GM12878 (cell line): ENCODE data around the gene ATG9A. TPM values are rescaled to one million over a fixed set of nuclear protein-coding genes. Genes with fewer than 3 reads are reported as not detected.
A peak's percentile ranks its signal among the peaks of the same experiment; 100 is the strongest.

Experiments
- BACH1 ChIP-seq: fragments of 450-650 bp; IDR thresholded peaks from 2 replicates; pipeline ENCODE4 v1.6.1; 2017; ENCODE audit warnings: mild to moderate bottlenecking, borderline replicate concordance
- CBFB ChIP-seq: IDR thresholded peaks from 2 replicates; pipeline ENCODE4 v1.6.1; 2016; ENCODE audit warnings: antibody characterized with exemption, low read depth
- CHD4 ChIP-seq: fragments of 200-600 bp; sonication (generic); IDR thresholded peaks from 2 replicates; pipeline ENCODE4 v1.6.1; 2016; ENCODE audit warnings: mild to moderate bottlenecking
- DPF2 ChIP-seq: fragments of 450-650 bp; IDR thresholded peaks from 2 replicates; pipeline ENCODE4 v1.6.1; 2017; ENCODE audit warnings: mild to moderate bottlenecking
- EGR1 ChIP-seq, 2 experiments: IDR thresholded peaks; 1 replicate in 1 of 2; 2 replicates in 1 of 2; pipeline ENCODE4 v1.6.1; 2011 to 2012; ENCODE audit warnings: low read depth in 2 of 2, low read length in 2 of 2, borderline replicate concordance in 1 of 2, mild to moderate bottlenecking in 1 of 2, moderate library complexity in 1 of 2
- FOS ChIP-seq: IDR thresholded peaks from 3 replicates; pipeline ENCODE4 v1.6.1; 2011; ENCODE audit warnings: borderline replicate concordance; ENCODE audit not compliant: insufficient read length; ENCODE audit errors: extremely low read depth
- GABPA ChIP-seq: IDR thresholded peaks from 2 replicates; pipeline ENCODE4 v1.6.1; 2014; ENCODE audit warnings: antibody characterized with exemption, low read depth, mild to moderate bottlenecking, inconsistent platforms
- GATAD2B ChIP-seq: fragments of 450-650 bp; conservative IDR thresholded peaks from 2 replicates; pipeline ENCODE4 v1.6.1; 2017; ENCODE audit warnings: low read depth, mild to moderate bottlenecking, moderate library complexity
- HDAC2 ChIP-seq: fragments of 200-600 bp; sonication (generic); IDR thresholded peaks from 2 replicates; pipeline ENCODE4 v1.6.1; 2017
- IKZF1 ChIP-seq: fragments of 450-650 bp; conservative IDR thresholded peaks from 2 replicates; pipeline ENCODE4 v1.6.1; 2017; ENCODE audit warnings: antibody characterized with exemption, mild to moderate bottlenecking
- JUND ChIP-seq: IDR thresholded peaks from 2 replicates; pipeline ENCODE4 v1.6.1; 2012; ENCODE audit warnings: low read depth, mild to moderate bottlenecking, low read length, improper control_type of control experiment, moderate library complexity
- NFYA ChIP-seq: IDR thresholded peaks from 2 replicates; pipeline ENCODE4 v1.6.1; 2011; ENCODE audit warnings: low read depth, mild to moderate bottlenecking, low read length, improper control_type of control experiment, borderline replicate concordance
- PAX5 ChIP-seq: IDR thresholded peaks from 2 replicates; pipeline ENCODE4 v1.6.1; 2011; ENCODE audit warnings: low read depth, low read length, borderline replicate concordance
- PML ChIP-seq: IDR thresholded peaks from 2 replicates; pipeline ENCODE4 v1.6.1; 2012; ENCODE audit warnings: low read length, inconsistent platforms
- RELA ChIP-seq: fragments of 450-650 bp; IDR thresholded peaks from 2 replicates; pipeline ENCODE4 v1.8.0; 2014; ENCODE audit warnings: borderline replicate concordance; ENCODE audit not compliant: partially characterized antibody
- RUNX3 ChIP-seq: IDR thresholded peaks from 2 replicates; pipeline ENCODE4 v1.6.1; 2012; ENCODE audit warnings: low read length, inconsistent platforms
- SMARCA5 ChIP-seq: fragments of 450-650 bp; IDR thresholded peaks from 2 replicates; pipeline ENCODE4 v1.6.1; 2017; ENCODE audit warnings: mild to moderate bottlenecking
- TARDBP ChIP-seq: IDR thresholded peaks from 2 replicates; pipeline ENCODE4 v1.6.1; 2016; ENCODE audit warnings: borderline replicate concordance
- YY1 ChIP-seq: IDR thresholded peaks from 2 replicates; pipeline ENCODE4 v1.6.1; 2011; ENCODE audit warnings: low read depth, mild to moderate bottlenecking, low read length
- ZBED1 ChIP-seq: IDR thresholded peaks from 2 replicates; pipeline ENCODE4 v1.6.1; 2016; ENCODE audit warnings: borderline replicate concordance
- ZNF384 ChIP-seq: IDR thresholded peaks from 2 replicates; pipeline ENCODE4 v1.6.1; 2012; ENCODE audit warnings: low read depth, mild to moderate bottlenecking, low read length, improper control_type of control experiment, borderline replicate concordance
- polyA plus RNA-seq, 11 experiments: library from polyadenylated mRNA; depleted of rRNA in 4 of 11; unstranded in 6 of 11; stranded (reverse) in 5 of 11; fragments of >200 nt; fragmentation: Nextera tagmentation in 4 of 11; fragmentation: Illumina TruSeq in 1 of 11; extraction: Ambion mirVana in 4 of 11; extraction: Trizol in 1 of 11; gene quantifications; 1 replicate in 1 of 11; 2 replicates in 10 of 11; pipeline versions ENCODE4 v1.2.1 to v1.2.3, GENCODE V29; 2011 to 2016; ENCODE audit warnings: inconsistent platforms in 2 of 11, missing spikeins in 2 of 11, low read depth in 1 of 11
- total RNA-seq, 4 experiments: library from RNA; depleted of rRNA in 3 of 4; stranded (reverse); fragments of >200 nt in 3 of 4; fragmentation: Illumina TruSeq in 1 of 4; extraction: Trizol in 1 of 4; gene quantifications; 2 replicates each; pipeline versions ENCODE4 v1.2.1 to v1.2.3, GENCODE V29; 2013 to 2021
- TF ChIP-seq, protein P1 (sequence below): fragments of 450-650 bp; IDR thresholded peaks from 2 replicates; pipeline ENCODE4 v1.6.1; 2016; ENCODE audit warnings: mild to moderate bottlenecking
- TF ChIP-seq, protein P2 (sequence below): IDR thresholded peaks from 2 replicates; pipeline ENCODE4 v1.6.1; 2011; ENCODE audit warnings: borderline replicate concordance, low read depth, mild to moderate bottlenecking, moderate library complexity, mixed read lengths, low read length; ENCODE audit not compliant: insufficient read depth; ENCODE audit errors: extremely low read length
- TF ChIP-seq, protein P3 (sequence below): fragments of 450-650 bp; IDR thresholded peaks from 2 replicates; pipeline ENCODE4 v1.6.1; 2017; ENCODE audit warnings: mild to moderate bottlenecking
- TF ChIP-seq, protein P4 (sequence below): IDR thresholded peaks from 2 replicates; pipeline ENCODE4 v1.6.1; 2011; ENCODE audit warnings: low read depth, mild to moderate bottlenecking, low read length, moderate library complexity, borderline replicate concordance; ENCODE audit errors: extremely low read depth

ATG9A gene
- total and polyA plus RNA-seq, 10 of the 15 experiments (the other 5 are each of a cell fraction or from before 2014, with no cell fraction given), result 0.16 to 37.5 (median 14.6) TPM; not detected in 1

DNA sequence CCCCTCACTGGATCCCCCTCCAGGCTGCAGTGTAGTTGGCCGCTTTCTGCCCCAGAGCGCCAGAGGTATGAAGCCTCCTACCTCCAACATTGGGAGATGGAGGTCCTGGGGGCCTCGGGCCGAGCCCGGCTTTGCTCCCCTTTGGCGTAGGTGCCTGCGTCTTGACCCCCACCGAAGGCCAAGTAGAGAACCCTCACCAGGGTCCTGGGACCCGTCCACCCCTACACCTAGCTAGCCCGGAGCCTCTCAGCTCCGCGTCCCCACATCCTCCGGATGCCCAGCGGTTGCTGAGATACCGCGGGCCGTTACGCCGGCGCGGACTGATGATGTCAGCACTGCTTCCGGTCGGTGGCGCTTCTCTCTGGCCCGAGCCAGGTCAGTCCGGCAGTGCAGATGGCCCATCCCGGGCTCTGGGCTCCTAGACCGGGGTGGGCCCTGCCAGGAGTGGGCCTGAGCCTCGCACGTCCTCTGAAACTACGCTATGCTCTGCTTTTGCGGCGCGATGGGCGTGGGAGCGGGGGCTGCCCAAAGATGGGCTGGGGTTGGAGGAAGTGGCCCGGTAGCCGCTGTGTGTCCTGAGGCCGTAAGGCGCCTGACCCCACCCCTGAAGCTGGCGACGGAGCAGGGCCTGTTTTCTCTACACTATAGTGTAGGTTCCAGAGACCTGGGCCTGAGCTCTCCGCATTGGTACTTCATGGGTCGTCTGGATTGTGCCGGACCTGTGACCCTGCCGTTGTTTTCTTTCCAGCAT is 15.9 kb upstream of the ATG9A start, which contains the start of the genes GLB1L and STK16 (continued):
- TF ChIP-seq ZNF384 (no peak), GATAD2B (peak; percentile 73), IKZF1 (peak; percentile 61), ZBED1 (no peak), CBFB (peak; percentile 76), GABPA (peak; percentile 87), EGR1 (IDR thresholded peaks at IDR 0.05; ENCODE audit: borderline replicate concordance in 1 of 2, low read depth in 2 of 2, low read length in 2 of 2) (no peak), DPF2 (peak; percentile 36; the same call in 1 of the 2 replicates), CHD4 (no peak), JUND (0 out of 2 replicates have a peak, but pooled peaks have one; percentile 36), NFYA (no peak), RELA (peak; percentile 33), YY1 (peak; percentile 39; the same call in 1 of the 2 replicates), TARDBP (no peak), FOS (no peak), BACH1 (peak; percentile 61), PAX5 (no peak), HDAC2 (no peak), RUNX3 (peak; percentile 75), PML (0 out of 2 replicates have a peak, but pooled peaks have one; percentile 60), SMARCA5 (no peak)
- TF ChIP-seq, protein P1, sequence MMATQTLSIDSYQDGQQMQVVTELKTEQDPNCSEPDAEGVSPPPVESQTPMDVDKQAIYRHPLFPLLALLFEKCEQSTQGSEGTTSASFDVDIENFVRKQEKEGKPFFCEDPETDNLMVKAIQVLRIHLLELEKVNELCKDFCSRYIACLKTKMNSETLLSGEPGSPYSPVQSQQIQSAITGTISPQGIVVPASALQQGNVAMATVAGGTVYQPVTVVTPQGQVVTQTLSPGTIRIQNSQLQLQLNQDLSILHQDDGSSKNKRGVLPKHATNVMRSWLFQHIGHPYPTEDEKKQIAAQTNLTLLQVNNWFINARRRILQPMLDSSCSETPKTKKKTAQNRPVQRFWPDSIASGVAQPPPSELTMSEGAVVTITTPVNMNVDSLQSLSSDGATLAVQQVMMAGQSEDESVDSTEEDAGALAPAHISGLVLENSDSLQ, result peak; percentile 32; the same call in 1 of the 2 replicates
- TF ChIP-seq, protein P2, sequence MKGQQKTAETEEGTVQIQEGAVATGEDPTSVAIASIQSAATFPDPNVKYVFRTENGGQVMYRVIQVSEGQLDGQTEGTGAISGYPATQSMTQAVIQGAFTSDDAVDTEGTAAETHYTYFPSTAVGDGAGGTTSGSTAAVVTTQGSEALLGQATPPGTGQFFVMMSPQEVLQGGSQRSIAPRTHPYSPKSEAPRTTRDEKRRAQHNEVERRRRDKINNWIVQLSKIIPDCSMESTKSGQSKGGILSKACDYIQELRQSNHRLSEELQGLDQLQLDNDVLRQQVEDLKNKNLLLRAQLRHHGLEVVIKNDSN, result no peak
- TF ChIP-seq, protein P3, sequence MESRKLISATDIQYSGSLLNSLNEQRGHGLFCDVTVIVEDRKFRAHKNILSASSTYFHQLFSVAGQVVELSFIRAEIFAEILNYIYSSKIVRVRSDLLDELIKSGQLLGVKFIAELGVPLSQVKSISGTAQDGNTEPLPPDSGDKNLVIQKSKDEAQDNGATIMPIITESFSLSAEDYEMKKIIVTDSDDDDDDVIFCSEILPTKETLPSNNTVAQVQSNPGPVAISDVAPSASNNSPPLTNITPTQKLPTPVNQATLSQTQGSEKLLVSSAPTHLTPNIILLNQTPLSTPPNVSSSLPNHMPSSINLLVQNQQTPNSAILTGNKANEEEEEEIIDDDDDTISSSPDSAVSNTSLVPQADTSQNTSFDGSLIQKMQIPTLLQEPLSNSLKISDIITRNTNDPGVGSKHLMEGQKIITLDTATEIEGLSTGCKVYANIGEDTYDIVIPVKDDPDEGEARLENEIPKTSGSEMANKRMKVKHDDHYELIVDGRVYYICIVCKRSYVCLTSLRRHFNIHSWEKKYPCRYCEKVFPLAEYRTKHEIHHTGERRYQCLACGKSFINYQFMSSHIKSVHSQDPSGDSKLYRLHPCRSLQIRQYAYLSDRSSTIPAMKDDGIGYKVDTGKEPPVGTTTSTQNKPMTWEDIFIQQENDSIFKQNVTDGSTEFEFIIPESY, result no peak
- TF ChIP-seq, protein P4, sequence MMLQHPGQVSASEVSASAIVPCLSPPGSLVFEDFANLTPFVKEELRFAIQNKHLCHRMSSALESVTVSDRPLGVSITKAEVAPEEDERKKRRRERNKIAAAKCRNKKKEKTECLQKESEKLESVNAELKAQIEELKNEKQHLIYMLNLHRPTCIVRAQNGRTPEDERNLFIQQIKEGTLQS, result peak; percentile 73; the same call in 1 of the 2 replicates
